K562 (cell line): ENCODE data around the gene ZGLP1. TPM values are rescaled to one million over a fixed set of nuclear protein-coding genes. Genes with fewer than 3 reads are reported as not detected.
A peak's percentile ranks its signal among the peaks of the same experiment; 100 is the strongest.

Experiments
- ARID4B ChIP-seq: sonication (generic); formaldehyde crosslinking; IDR thresholded peaks from 2 replicates; pipeline ENCODE4 v1.8.0; 2022; ENCODE audit warnings: mild to moderate bottlenecking, missing genetic modification reagents
- CBX1 ChIP-seq: sonication (generic); IDR thresholded peaks from 2 replicates; pipeline ENCODE4 v1.6.1; 2016; ENCODE audit warnings: antibody characterized with exemption, low read depth, mild to moderate bottlenecking
- CREB3L1 ChIP-seq: fragments of 450-650 bp; IDR thresholded peaks from 2 replicates; pipeline ENCODE4 v1.6.1; 2014; ENCODE audit warnings: low read depth, mild to moderate bottlenecking, moderate library complexity, borderline replicate concordance
- CTCF ChIP-seq, 3 experiments: IDR thresholded peaks in 2 of 3; conservative IDR thresholded peaks in 1 of 3; 2 replicates each; pipeline ENCODE4 v1.5.1; 2011 to 2012; ENCODE audit warnings: low read length in 3 of 3, mild to moderate bottlenecking in 3 of 3, control low read depth in 2 of 3, improper control_type of control experiment in 1 of 3, inconsistent platforms in 1 of 3, low read depth in 1 of 3, mixed read lengths in 1 of 3, moderate library complexity in 1 of 3; ENCODE audit not compliant: insufficient read depth in 2 of 3
- ETS2 ChIP-seq: IDR thresholded peaks from 2 replicates; pipeline ENCODE4 v1.6.1; 2016; ENCODE audit warnings: borderline replicate concordance, missing genetic modification characterization, mild to moderate bottlenecking, moderate library complexity, missing compliant biosample characterization; ENCODE audit not compliant: poor library complexity, severe bottlenecking
- GATA2 ChIP-seq: sonication (generic); formaldehyde crosslinking; IDR thresholded peaks from 2 replicates; pipeline ENCODE4 v1.4.0; 2020; ENCODE audit warnings: mild to moderate bottlenecking, missing genetic modification reagents
- HDGF ChIP-seq: fragments of 450-650 bp; IDR thresholded peaks from 2 replicates; pipeline ENCODE4 v1.6.1; 2016
- HNRNPL ChIP-seq: fragments of 200-400 bp; formaldehyde crosslinking; IDR thresholded peaks from 2 replicates; pipeline ENCODE4 v1.6.1; 2017; ENCODE audit warnings: low read depth, mild to moderate bottlenecking, low read length
- MECOM ChIP-seq: fragments of 250-450 bp; sonication (Bioruptor Pico); IDR thresholded peaks from 2 replicates; pipeline ENCODE4 v1.8.0; 2022; ENCODE audit warnings: inconsistent platforms
- MYNN ChIP-seq, 2 experiments: sonication (generic); formaldehyde crosslinking in 1 of 2; IDR thresholded peaks; 2 replicates each; pipeline versions ENCODE4 v1.5.0 to v1.6.1; 2016 to 2020; ENCODE audit warnings: antibody characterized with exemption in 1 of 2, missing genetic modification reagents in 1 of 2
- POLR3G ChIP-seq: IDR thresholded peaks from 2 replicates; pipeline ENCODE4 v1.6.1; 2011; ENCODE audit not compliant: insufficient read length, insufficient replicate concordance; ENCODE audit errors: extremely low read depth
- SRSF7 ChIP-seq: fragments of 200-400 bp; formaldehyde crosslinking; optimal IDR thresholded peaks from 2 replicates; pipeline ENCODE3; 2017; ENCODE audit warnings: mild to moderate bottlenecking, low read depth, low read length
- ZBTB1 ChIP-seq: sonication (generic); formaldehyde crosslinking; IDR thresholded peaks from 2 replicates; pipeline ENCODE4 v1.8.1; 2023; ENCODE audit warnings: missing genetic modification reagents, low read depth, mild to moderate bottlenecking, borderline replicate concordance
- ZBTB26 ChIP-seq: fragments of 450-650 bp; formaldehyde crosslinking; IDR thresholded peaks from 2 replicates; pipeline ENCODE4 v1.4.0; 2022; ENCODE audit warnings: missing genetic modification characterization
- ZFPM2 ChIP-seq: fragments of 250-450 bp; sonication (Bioruptor Pico); IDR thresholded peaks from 2 replicates; pipeline ENCODE4 v1.5.1; 2022; ENCODE audit warnings: mild to moderate bottlenecking
- ZNF253 ChIP-seq: fragments of 250-450 bp; sonication (Bioruptor Pico); conservative IDR thresholded peaks from 2 replicates; pipeline ENCODE4 v1.6.1; 2021; ENCODE audit warnings: mild to moderate bottlenecking
- polyA plus RNA-seq, 8 experiments: library from polyadenylated mRNA; depleted of rRNA in 4 of 8; stranded (reverse) in 5 of 8; unstranded in 3 of 8; fragments of >200 nt; fragmentation: Nextera tagmentation in 2 of 8; fragmentation: Illumina TruSeq in 1 of 8; extraction: Ambion mirVana in 2 of 8; extraction: Trizol in 1 of 8; gene quantifications; 2 replicates each; pipeline versions ENCODE4 v1.2.1 to v1.2.3, GENCODE V29; 2011 to 2014; ENCODE audit warnings: inconsistent platforms in 1 of 8, missing spikeins in 1 of 8
- total RNA-seq, 7 experiments: library from RNA; depleted of rRNA in 6 of 7; stranded (reverse); fragments of >200 nt in 6 of 7; fragmentation: Illumina TruSeq in 2 of 7; extraction: Trizol in 2 of 7; gene quantifications; 2 replicates each; pipeline versions ENCODE4 v1.2.1 to v1.2.3, GENCODE V29; 2011 to 2021; ENCODE audit warnings: low replicate concordance in 1 of 7
- TF ChIP-seq, protein P1 (sequence below): fragments of 450-650 bp; formaldehyde crosslinking; IDR thresholded peaks from 2 replicates; pipeline ENCODE4 v1.4.0; 2022; ENCODE audit warnings: missing genetic modification characterization

Gene ZGLP1
- total and polyA plus RNA-seq, 9 of the 15 experiments (the other 6 are each of a cell fraction or from before 2014, with no cell fraction given) = 0.24 to 4.5 (median 2.2) TPM

DNA sequence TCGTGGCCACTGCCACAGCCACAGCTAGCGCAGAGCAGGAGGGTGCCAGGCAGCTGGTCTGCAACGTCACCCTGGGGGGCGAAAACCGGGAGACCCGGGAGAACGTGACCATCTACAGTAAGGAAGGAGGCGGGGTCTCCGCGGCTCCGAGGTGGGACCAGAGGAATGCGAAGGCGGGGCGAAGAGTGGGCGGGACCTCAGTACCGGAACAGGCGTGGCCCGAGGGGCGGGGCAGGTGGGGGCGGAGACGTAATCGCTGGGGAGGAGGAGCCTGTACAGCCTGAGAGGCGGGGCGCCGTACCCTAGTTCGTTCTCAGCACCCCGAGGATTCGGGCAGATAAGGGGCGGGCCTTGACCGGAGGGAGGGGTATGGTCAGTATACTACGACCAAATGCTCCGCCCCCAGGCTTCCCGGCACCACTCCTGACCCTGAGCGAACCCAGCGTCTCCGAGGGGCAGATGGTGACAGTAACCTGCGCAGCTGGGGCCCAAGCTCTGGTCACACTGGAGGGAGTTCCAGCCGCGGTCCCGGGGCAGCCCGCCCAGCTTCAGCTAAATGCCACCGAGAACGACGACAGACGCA, 17.3 kb downstream of the ZGLP1 start (continued):
- TF ChIP-seq, protein P1, sequence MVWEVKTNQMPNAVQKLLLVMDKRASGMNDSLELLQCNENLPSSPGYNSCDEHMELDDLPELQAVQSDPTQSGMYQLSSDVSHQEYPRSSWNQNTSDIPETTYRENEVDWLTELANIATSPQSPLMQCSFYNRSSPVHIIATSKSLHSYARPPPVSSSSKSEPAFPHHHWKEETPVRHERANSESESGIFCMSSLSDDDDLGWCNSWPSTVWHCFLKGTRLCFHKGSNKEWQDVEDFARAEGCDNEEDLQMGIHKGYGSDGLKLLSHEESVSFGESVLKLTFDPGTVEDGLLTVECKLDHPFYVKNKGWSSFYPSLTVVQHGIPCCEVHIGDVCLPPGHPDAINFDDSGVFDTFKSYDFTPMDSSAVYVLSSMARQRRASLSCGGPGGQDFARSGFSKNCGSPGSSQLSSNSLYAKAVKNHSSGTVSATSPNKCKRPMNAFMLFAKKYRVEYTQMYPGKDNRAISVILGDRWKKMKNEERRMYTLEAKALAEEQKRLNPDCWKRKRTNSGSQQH (CRISPR knock-in tag) = 0 out of 2 replicates have a peak, but pooled peaks have one; percentile 38
- TF ChIP-seq POLR3G = no peak
- TF ChIP-seq ZBTB26 (CRISPR knock-in tag) = no peak
- no peak for TF ChIP-seq HNRNPL
- no peak for TF ChIP-seq ZFPM2 (CRISPR knock-in tag)
- TF ChIP-seq SRSF7 = no peak
- TF ChIP-seq GATA2 (CRISPR knock-in tag) = no peak
- TF ChIP-seq MECOM (CRISPR knock-in tag) = no peak
- no peak for TF ChIP-seq CTCF (IDR thresholded peaks at IDR 0.05 in 2 of 3, conservative IDR thresholded peaks at IDR 0.05 in 1 of 3; ENCODE audit: insufficient read depth in 2 of 3, low read depth in 1 of 3, low read length in 3 of 3)
- TF ChIP-seq ARID4B (CRISPR knock-in tag) = no peak
- 0 out of 2 replicates have a peak, but pooled peaks have one; percentile 17 for TF ChIP-seq CBX1
- TF ChIP-seq ZBTB1 = no peak
- TF ChIP-seq HDGF = no peak
- peak; percentile 70 for TF ChIP-seq MYNN (IDR thresholded peaks at IDR 0.05)
- no peak for TF ChIP-seq MYNN (CRISPR knock-in tag; IDR thresholded peaks at IDR 0.05)
- no peak for TF ChIP-seq ZNF253 (CRISPR knock-in tag)
- TF ChIP-seq CREB3L1 = no peak
- TF ChIP-seq ETS2 (tag) = no peak
